ENCODE measurements around the gene COL20A1. TPM values are rescaled to one million over a fixed set of nuclear protein-coding genes. Genes with fewer than 3 reads are reported as not detected.
"Not testable (repeated sequence)": the region's sequence is repeated elsewhere in the genome, so short reads cannot be mapped to it uniquely, and the experiment has no call there.

COL20A1 gene
- total RNA-seq, 2 donors from 2014 or later, result 7.1 TPM; not detected in 1

DNA sequence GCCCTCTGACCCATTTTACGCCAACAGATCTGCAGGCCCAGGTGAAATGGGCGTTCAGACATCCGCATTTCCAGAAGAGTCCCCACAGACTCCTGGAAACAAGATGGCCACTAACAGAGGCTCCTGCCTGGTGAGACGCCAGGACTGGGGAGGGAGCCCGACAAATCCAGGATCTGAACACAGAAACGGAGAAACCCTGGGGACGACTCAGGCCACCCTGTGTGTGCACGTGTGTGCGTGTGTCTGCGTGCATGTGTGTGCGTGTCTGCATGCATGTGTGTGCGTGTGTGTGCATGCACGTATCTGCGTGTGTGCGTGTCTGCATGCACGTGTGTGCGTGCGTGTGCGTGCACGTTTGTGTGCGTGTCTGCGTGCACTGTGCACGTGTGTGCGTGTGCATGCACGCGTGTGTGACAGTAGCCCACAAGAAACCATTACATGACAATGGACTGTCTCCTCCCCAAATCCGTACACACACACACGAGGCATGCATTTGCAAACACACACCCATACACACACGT lies 43.3 kb downstream of the COL20A1 start:
- Histone ChIP-seq H3K36me3 (no peaks in the 10 kb centered on the region), H3K27ac (no peak overlapping the region), H3K27me3 (replicated peaks; ENCODE audit: insufficient read depth) (no peaks in the 10 kb centered on the region), H3K9me3 (no peaks in the 10 kb centered on the region), H3K4me1 (replicated peaks) (no peaks in the 10 kb centered on the region), H3K4me3 (no peak overlapping the region)
- TF ChIP-seq, protein P1, sequence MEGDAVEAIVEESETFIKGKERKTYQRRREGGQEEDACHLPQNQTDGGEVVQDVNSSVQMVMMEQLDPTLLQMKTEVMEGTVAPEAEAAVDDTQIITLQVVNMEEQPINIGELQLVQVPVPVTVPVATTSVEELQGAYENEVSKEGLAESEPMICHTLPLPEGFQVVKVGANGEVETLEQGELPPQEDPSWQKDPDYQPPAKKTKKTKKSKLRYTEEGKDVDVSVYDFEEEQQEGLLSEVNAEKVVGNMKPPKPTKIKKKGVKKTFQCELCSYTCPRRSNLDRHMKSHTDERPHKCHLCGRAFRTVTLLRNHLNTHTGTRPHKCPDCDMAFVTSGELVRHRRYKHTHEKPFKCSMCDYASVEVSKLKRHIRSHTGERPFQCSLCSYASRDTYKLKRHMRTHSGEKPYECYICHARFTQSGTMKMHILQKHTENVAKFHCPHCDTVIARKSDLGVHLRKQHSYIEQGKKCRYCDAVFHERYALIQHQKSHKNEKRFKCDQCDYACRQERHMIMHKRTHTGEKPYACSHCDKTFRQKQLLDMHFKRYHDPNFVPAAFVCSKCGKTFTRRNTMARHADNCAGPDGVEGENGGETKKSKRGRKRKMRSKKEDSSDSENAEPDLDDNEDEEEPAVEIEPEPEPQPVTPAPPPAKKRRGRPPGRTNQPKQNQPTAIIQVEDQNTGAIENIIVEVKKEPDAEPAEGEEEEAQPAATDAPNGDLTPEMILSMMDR (IDR thresholded peaks at IDR 0.05), result no peak
- TF ChIP-seq POLR2AphosphoS5 (IDR thresholded peaks at IDR 0.05) (no peak), POLR2A (IDR thresholded peaks at IDR 0.05) (no peak)
- intact Hi-C loops (cut with DNase I), result no loop called here
- 86% methylated on average over 29 of the region's 29 CpGs for WGBS
- no peak for DNase-seq (ENCODE audit: low spot score)

DNA sequence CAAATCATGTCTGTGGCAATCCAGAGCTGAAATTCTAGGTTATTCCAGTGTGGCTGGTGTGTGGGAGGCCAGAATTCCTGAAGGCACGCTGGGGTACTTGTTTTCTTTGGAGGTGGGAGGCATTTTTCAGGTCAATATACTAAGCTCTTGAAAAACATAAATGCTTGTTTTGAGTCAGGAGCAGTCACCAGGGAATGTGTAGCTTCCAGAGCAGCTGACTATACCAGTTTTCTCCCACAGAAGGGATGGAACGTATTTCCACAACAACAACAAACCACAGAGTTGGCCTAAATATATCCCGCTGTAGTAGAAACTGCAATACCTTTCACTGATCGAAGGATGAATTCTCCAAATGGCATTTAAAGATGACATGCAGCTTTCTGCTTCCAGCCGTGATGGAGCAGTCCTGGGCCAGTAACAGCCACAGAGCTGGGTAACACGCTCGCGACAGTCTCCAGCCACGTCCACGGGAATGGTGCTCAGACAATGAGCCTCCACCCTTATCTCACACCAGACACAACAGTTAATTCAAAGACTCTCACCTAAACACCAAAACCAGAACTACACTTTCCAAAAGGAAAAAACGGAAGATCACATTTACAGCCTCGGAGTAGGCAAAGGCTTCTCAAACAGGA lies 44.9 kb downstream of the COL20A1 start:
- no peaks in the 10 kb centered on the region for H3K36me3 ChIP-seq
- H3K27me3 ChIP-seq (replicated peaks; ENCODE audit: insufficient read depth), result peaks cover 3% of the 10 kb centered on the region
- TF ChIP-seq POLR2AphosphoS5 (IDR thresholded peaks at IDR 0.05) (no peak), POLR2A (IDR thresholded peaks at IDR 0.05) (no peak)
- TF ChIP-seq, protein P1 (IDR thresholded peaks at IDR 0.05), result no peak
- no peaks in the 10 kb centered on the region for H3K4me1 ChIP-seq (replicated peaks)
- no peak for DNase-seq (ENCODE audit: low spot score)
- H3K4me3 ChIP-seq, result no peak overlapping the region
- no peaks in the 10 kb centered on the region for H3K9me3 ChIP-seq
- 68% methylated on average over 12 of the region's 12 CpGs for WGBS
- no peak overlapping the region for H3K27ac ChIP-seq
- intact Hi-C loops (cut with DNase I), result no loop called here

DNA sequence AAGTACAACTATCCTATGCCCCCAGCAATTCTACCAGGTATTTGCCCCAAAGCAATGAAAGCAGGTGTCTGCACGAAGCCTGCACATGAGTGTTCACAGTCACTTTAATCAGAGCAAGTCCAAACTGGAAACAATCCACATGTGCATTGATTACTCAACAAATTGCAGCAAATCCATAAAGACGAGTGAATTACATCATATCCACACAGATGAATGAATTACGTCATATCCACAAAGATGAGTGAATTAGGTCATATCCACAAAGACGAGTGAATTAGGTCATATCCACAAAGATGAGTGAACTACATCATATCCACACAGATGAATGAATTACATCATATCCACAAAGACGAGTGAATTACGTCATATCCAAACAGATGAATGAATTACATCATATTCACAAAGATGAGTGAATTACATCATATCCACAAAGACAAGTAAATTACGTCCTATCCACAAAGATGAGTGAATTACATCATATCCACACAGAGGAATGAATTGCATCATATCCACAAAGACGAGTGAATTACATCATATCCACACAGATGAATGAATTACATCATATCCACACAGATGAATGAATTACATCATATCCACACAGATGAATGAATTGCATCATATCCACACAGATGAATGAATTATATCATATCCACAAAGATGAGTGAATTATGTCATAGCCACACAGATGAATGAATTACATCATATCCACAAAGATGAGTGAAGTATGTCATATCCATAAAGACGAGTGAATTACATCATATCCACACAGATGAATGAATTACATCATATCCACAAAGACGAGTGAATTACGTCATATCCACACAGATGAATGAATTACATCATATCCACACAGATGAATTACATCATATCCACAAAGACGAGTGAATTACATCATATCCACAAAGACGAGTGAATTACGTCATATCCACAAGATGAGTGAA lies 46.4 kb downstream of the COL20A1 start:
- H3K4me1 ChIP-seq (replicated peaks); H3K9me3 ChIP-seq; H3K36me3 ChIP-seq; intact Hi-C loops (cut with DNase I); H3K4me3 ChIP-seq; DNase-seq (ENCODE audit: low spot score); H3K27ac ChIP-seq; H3K27me3 ChIP-seq (replicated peaks; ENCODE audit: insufficient read depth): not testable (repeated sequence)
- 69% methylated on average over 14 of the region's 14 CpGs for WGBS

DNA sequence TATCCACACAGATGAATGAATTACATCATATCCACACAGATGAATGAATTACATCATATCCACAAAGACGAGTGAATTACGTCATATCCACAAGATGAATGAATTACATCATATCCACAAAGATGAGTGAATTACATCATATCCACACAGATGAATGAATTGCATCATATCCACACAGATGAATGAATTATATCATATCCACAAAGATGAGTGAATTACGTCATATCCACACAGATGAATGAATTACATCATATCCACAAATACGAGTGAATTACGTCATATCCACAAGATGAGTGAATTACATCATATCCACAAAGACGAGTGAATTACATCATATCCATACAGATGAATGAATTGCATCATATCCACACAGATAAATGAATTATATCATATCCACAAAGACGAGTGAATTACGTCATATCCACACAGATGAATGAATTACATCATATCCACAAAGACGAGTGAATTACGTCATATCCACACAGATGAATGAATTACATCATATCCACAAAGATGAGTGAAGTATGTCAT lies 47.2 kb downstream of the COL20A1 start:
- H3K36me3 ChIP-seq; H3K27ac ChIP-seq; H3K27me3 ChIP-seq (replicated peaks; ENCODE audit: insufficient read depth); DNase-seq (ENCODE audit: low spot score); H3K9me3 ChIP-seq; H3K4me1 ChIP-seq (replicated peaks); intact Hi-C loops (cut with DNase I); H3K4me3 ChIP-seq: not testable (repeated sequence)
- WGBS, result 87% methylated on average over 10 of the region's 10 CpGs

DNA sequence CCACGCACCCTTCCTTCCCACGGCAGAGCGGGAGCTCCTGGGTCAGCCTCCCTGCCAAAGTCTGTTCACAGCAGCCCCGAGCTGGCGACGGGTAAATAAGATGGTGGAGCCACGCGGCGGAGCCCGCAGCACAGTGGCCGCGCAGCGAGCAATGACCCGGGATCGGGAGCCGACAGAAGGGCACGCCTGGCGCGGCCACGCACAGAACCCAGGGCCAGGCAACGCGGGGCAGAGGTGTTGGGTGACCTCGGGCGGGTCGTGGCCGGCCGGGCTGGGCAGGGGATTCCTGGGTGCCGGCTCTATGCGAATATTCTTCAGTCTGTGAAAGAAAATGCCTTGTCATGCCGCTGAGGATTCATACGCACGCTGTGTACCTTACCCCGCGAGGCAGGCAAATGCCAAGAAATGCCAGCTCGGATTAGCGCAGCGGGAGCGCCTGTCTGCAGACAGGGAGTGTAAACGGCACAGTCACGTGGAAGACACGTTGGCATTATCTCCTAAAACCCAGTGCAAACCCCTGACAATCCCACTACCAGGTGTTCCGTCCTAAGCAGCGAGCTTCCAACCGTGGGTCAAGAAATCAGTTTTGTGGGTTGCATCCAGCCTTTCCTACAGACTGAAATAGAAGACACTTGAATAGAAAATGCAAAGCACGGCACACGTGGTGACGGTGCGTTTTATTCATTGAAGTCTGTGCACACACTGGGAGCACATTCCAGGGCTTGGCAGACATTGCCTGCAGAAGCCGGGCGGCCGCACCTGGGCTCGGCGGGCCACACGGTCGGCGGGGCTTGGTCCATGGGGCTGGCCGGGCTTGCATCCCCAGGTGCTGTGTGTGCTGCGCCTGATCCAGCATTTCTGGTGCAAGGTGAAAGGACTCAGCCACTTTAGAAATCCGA lies 49.8 kb downstream of the COL20A1 start:
- no peak overlapping the region for H3K4me3 ChIP-seq
- intact Hi-C loops (cut with DNase I), result no loop called here
- no peak for DNase-seq (ENCODE audit: low spot score)
- H3K36me3 ChIP-seq, result no peaks in the 10 kb centered on the region
- H3K4me1 ChIP-seq (replicated peaks), result no peaks in the 10 kb centered on the region
- H3K9me3 ChIP-seq, result no peaks in the 10 kb centered on the region
- 79% methylated on average over 59 of the region's 59 CpGs for WGBS
- H3K27me3 ChIP-seq (replicated peaks; ENCODE audit: insufficient read depth), result peaks cover 3% of the 10 kb centered on the region
- no peak overlapping the region for H3K27ac ChIP-seq
- TF ChIP-seq, protein P1 (IDR thresholded peaks at IDR 0.05), result no peak
- TF ChIP-seq POLR2AphosphoS5 (IDR thresholded peaks at IDR 0.05) (no peak), POLR2A (IDR thresholded peaks at IDR 0.05) (no peak)

All from prostate gland (tissue), 2 donors.